GM21447 (cell line): Measurements from ENCODE around the gene NSUN3.

Source experiments
- ATAC-seq: cut with Tn5 transposase; IDR thresholded peaks from one replicate; pipeline ENCODE4 v1.9.1; 2021; ENCODE audit not compliant: unreplicated experiment

NSUN3 gene

DNA sequence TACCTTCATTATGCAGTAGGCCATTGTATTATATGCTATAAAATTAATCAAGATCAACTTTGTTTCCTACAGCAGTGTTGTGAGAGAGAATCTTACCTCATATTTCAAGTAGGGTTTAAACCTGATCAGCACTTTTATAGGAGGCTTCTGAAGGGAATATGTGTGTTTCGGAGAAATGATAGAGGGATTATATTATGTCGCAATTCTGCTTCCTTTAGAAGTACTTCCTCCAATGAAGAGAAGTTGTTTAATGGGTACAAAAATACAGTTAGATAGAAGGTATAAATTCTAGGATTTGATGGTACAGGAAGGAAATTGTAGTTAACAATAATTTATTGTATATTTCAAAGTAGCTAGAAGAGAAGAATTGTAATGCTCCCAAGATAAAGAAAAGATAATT lies 54.9 kb downstream of the NSUN3 start:
- ATAC-seq = no peak

DNA sequence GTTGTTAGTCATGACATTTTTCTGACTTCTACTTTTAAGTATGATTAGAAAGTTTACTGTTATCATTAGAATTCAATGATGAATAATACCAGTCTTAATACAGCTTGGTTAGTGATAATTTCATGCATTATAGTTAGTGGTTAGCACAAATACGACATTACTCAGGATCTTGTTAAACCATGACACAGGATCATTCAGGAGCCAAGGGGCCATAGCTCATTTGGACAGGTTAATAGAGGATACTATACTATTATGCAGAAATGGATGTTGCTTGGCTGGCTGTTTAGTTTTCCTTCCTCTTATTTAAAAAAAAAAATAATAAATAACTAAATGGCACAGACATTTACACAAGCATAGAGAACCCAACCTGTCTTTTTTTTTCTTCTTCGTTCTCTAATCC lies 55.5 kb downstream of the NSUN3 start:
- no peak for ATAC-seq

DNA sequence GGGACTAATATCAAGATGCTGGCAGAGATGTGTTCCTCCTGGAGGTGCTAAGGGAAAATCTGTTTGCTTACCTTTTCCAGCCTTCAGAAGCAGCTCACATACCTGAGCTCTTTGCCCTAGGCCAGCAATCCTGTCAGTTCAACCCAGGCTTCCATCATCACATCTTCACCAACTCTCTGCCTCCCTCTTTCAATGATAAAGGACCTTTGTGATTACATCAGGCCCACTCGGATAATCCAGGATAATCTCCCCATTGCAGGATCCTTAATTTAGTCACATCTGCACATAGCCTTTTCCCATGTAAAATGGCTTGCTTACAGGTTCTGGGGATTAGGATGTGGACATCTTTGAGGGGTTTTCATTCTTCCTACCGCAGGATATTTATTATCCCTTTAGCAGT lies 58.3 kb downstream of the NSUN3 start:
- ATAC-seq = no peak

DNA sequence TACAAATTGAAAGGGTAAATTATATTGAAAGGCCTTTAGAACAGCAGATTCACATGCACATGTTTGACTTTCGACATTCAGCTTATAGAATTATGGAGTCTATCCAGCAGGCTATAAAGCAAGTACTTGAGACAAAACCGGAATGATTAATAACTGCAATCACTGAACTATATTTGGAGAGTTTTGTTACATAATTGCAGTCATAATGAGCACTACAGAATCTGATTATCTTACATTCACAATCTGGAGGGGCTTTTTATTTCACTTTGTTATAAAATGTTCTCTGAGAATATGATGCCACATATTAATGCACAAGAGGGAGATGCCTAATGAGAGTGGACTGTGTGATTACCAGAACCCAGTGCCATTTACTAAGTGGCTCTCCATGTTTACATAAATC lies 64.3 kb downstream of the NSUN3 start:
- ATAC-seq = no peak

DNA sequence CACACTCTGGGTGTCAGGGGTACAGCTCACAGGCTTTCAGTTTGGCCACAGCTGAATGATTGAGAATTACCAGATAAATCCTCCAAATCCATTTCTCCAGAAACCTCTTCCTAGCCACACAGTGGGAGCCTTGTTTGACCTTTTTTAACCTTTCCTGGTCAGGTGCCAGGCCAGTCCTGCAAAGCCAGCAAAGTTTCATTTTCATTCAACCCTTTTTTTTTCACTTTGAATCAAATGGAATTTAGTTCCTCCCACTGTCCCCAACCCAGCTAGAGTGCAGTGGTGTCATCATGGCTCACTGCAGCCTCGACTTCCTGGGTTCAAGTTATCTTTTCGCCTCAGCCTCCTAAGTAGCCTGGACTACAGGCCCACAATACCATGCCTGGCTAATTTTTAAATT lies 67.8 kb downstream of the NSUN3 start:
- no peak for ATAC-seq

DNA sequence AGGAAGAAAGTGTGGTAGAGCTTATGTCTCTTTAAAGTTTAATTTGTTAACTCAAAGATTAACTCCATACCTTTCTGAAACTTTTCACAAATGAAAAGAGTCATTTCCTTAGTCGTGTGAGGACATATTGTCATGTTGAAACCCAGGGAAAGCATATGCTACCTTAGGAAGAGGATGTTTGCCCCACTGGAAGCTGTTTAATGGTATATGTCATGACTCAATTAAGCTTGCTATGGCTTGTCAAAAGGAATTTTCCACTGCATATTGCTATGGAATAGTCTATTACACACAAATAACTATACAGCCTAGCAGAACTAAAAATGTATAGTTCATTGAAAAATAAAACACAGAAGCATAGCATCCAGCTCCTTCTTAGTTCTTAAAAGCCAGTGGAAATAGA lies 69.9 kb downstream of the NSUN3 start:
- no peak for ATAC-seq

DNA sequence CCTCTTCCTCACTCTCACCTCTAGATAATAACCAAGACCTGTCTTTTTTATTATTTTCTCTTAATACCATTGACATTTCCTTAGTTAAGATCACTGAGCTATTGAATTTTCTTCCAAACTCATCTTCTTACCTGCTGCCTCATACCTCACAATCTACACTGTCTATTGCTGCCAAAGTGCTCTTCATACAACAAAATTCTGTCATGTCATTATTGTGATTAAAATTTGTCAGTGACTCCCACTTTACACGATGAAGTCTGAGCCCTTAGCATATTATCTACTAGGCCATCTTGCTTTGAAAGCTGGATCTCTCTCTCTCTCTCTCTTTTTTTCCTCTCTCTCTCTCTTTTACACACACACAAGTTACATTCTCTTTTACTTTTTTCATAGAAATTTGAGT lies 73.3 kb downstream of the NSUN3 start:
- ATAC-seq = no peak

DNA sequence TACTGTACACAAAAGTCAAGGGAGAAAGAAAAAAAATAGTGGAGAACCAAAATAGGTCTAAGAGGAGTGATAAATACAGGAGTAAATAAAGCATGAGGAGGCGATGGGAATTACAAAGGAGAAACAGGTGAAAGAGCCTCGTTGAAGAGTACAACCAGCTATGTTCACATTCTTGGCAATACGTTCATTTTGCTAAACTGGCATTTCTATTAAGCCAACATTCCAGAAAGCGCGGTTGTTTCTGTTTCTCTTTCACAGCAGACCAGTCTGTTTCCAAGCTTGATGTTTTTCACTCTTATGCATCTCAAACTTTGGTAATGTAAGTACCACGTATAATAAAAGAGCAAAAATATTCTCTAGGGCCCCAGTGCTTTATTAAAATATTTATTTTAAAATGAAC lies 74.5 kb downstream of the NSUN3 start:
- ATAC-seq = no peak

DNA sequence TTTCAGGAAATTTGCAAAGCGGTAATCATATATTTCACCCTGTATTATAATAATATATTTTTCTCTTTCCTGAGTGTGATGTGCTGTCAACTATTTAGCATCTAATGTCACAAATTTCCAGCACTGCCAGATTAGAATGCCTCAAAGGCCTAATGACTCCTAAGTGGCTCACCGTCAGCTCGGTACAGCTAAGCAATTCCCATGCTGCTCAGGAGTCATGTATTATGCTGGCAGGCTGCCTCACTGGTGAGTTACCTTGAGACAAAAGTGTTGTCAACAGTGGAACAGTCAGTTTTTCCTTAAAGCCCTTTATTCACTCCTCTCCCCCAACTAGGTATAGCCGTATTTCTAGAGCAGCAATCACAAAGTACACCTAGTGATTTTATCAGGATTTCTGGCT lies 83.6 kb downstream of the NSUN3 start:
- ATAC-seq = no peak

DNA sequence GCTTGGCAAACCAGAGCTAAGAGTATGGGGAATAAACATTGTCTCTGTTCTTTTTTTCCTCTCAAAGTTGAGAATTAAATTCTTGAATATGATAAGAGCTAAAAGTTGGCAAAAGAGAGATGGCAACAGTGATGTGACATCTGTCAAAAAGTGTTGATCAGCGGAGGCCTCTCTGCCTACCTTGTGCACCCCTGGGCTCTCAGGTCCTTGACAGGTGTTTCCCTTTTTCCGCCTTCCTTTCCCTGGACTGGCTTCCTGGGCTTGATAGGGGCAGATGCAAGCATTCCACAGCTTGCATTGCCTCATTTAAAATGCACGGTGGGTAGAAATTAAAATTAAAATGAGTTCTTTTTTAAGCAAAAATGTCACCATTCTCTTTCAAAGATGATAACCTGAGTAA lies 84.2 kb downstream of the NSUN3 start:
- ATAC-seq = no peak

DNA sequence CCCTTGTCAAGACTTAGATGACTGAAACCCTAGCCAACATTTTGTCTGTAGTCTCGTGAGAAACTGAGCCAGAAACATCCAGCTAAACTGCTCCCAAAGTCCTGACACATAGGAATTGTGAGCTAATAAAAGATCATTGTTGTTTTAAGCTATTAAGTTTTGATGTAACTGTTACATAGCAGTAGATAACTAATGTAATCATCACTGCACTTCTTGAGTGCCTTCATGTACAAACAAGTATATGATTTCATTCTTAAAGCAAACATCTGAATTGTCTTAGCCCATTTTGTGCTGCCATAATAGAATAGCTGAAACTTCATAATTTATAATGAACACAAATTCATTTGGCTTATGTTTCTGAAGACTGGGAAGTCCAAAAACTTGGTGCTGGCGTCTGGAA lies 87.3 kb downstream of the NSUN3 start:
- no peak for ATAC-seq

DNA sequence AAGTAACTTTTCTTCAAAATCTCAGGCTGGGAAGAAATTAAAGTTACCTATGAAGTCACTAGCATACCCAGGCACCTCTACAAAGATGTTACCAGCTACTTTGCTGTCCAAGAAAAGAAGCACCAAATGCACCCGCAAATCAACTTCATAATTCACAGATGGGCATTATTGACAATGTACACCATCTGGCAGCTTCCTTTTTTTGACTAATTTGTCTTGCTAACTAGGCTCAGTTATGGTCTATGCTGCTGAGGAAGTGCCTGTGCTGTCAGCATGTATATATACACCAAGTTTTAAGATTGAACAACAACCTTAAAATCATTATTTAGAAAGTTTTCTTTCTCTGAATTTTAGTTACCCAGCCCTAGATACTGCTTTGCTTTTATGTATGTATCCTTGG lies 93.8 kb downstream of the NSUN3 start:
- no peak for ATAC-seq

DNA sequence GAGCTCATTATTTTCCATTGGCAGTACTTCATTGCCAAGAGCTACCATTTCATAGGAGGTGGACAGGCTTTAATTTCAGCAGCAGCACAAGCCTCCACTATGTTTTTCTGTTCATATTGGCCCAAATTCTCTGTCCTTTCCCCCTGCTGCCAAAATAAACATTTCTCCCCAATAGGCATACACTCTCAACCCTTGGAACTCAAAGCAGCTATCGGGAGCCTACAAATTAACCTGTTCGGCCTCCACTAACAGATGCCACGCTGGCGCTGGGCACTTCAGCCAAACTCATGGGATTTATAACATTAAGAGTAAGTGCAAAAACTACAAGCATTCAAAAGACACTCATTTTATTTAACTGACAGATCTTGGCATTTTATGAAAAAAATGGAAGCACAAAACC lies 95.7 kb downstream of the NSUN3 start:
- ATAC-seq = no peak

DNA sequence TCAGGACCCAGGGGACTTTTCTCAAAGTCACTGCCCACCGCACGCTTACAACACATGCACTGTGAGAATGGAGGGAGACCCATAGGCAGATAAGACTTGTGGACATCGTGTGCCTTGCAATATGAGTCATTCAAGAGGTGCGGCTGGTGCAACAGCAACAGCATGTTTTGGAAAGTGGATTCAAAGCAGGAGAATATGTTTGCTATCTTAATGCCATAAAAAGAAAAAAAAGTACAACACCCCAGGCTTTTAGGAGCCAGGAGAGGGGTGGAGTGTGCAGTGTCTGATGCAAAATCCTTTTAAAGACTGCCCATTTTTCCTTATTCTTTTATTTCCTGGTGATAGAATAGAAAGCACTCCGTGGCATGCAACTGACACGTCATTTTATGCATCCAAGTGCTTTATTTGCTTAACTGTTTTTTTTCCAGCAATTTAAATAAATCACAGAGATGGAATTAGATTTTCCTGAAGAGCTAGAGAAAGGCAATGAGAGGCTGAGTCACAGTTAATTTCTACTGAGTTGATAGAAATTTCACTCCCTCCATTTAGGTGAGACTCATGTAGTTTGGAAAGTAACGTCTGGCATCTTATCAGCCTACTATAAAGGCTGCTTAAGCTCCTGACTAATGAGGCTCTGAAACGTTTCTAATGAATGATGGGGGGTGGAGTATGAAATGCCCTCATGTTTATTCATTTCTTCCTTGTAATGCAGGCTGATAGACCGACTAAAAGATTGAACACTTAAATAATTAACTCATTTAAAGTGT lies 96.4 kb downstream of the NSUN3 start:
- ATAC-seq = no peak

DNA sequence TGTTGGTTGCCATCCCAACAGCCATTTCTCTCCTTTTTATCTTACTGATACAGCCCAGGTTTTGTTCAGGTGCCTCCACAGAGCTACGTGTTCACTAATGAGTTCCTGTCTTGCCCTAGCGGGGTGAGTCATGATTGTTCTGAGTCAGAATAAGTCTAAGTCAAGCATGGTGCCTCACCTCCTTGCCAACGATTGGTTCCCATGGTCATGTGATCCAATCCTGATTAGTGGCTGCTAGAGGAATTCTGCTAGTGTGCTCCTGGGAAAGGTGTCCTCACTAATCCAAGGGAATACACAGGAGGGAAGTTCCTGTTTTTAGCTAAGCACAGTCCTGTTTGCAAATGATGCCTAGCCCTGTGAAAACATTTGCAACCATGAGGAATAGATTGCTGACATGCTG lies 99.8 kb downstream of the NSUN3 start:
- peak; percentile 75 for ATAC-seq

DNA sequence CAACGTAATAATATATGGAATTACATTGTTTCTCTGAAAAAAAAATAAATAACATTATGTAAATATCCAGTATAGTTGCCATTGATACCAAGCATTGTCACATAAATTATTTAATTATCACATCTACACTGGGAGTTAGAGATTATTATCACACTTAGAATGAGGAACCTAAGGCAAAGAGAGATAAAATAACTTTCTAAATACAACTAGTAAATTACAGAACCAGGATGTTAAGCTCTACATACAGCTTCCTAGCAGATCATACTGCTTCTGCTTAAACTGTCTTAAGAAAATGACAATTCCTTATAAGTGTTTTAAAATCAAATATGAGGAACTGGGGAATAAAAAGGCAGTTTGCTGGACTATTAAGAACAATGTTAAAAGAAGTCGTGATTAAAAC lies 104.5 kb downstream of the NSUN3 start:
- no peak for ATAC-seq

DNA sequence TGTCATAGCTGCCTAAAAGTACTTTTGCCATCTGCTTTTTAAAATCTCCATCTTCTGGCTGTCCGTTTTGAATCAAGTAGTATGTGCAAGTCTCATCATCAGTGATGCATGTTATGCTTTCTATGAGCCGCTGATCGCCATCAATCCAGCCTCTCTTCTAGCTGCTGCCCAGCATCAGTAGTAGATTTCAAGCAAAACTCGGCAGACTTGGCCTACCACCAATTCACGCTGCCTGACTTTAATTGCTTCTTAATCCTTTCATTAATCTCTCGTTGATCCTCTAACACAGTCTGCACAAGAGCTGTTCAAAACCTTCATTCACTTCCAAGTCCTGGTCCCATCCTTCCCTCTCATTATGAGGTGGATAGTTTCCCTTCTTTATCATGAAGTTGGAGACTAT lies 104.9 kb downstream of the NSUN3 start:
- ATAC-seq = no peak

DNA sequence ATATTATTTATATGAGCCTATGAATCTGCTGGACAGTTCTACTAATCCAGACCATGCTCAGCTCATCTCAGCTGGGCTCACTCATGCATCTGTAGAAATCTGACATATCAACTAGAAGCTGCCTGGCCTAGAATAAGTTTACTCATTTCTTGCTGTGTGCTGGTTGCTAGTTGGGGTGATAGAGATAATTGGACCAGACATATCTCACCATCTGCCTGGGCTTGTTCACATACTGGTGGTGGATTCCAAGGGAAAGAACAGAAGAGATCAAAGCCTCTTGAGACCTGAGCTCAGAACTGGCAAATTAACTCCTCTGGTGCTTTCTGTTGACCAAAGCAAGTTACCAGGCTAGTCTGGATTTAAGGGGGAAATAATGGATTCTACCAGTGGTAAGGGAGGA lies 109.1 kb downstream of the NSUN3 start:
- no peak for ATAC-seq

DNA sequence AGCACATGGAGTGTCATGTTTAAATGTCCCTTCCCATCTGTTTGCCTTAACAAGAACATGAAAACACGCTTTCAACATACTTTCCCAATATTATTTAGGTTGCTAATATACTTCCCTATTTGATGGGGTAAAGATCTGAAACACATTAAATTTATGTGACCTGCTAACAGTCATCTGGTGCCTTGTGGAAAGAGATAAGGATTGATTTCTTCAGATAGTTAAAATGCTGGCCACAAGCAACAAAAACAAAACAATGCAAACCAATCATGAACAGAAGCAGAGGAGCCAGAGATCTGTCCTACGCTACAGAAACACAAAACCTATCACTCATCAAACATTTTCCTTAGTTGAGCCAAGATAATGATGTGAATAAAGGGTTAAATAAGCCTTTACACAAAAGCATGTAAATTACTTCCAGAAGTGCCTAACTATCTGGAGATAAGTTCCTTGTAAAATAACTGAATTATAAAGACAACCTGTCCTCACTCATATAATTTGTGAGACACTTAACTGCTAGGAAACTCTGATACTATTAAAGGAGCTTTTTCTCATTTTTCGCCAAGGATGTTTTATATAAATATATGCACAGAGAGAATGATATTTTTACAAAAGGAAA lies 109.9 kb downstream of the NSUN3 start:
- no peak for ATAC-seq

DNA sequence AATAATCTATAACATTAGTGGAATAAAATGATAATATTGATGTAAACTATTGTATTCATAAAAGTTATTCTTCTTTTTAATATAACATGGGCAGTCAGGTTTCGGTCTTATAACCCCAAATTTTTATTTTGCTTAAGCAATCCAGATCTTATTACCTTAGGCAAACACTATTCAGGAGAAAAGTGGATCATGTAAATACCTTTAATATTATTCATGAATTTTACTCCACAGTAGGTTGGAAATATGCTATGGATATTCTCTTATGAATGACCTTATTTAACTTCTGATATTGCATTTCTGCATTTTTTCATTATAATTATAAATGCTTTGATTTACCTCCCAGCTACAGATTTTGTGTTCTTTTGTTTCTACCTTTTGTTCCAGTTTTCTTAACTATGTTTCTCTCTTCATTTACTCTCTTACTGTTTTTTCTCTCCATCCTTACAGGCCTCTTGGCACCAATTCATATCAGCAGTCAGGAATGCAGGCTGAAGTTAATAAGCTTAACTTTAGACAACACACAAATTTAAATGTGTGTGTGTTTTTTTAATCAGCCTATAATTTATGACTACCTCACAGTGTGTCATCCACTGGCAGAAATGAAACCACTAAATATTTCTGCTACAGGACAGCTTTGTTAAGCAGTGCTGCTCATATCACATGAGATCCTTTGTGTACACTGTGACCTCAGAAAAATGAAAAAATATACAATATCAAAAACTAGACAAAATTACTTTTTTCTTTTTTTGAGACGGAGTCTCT lies 111.0 kb downstream of the NSUN3 start:
- no peak for ATAC-seq

DNA sequence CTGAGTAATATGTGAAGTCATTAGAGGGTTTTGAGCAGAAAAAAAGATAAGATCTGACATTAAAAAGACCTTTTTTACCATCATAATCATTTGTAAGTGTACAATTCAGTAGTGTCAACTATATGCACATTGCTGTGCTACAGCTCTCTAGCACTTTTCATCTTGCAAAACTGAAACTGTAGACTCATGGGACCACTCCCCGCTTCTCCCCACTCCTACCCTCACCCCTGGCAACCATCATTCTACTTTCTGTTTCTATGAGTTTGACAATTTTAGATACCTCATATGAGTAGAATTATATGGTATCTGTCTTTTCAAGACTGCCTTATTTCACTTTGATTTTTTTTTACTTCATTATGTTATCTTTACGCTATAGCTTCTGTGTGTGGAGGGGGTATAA lies 112.8 kb downstream of the NSUN3 start:
- no peak for ATAC-seq

DNA sequence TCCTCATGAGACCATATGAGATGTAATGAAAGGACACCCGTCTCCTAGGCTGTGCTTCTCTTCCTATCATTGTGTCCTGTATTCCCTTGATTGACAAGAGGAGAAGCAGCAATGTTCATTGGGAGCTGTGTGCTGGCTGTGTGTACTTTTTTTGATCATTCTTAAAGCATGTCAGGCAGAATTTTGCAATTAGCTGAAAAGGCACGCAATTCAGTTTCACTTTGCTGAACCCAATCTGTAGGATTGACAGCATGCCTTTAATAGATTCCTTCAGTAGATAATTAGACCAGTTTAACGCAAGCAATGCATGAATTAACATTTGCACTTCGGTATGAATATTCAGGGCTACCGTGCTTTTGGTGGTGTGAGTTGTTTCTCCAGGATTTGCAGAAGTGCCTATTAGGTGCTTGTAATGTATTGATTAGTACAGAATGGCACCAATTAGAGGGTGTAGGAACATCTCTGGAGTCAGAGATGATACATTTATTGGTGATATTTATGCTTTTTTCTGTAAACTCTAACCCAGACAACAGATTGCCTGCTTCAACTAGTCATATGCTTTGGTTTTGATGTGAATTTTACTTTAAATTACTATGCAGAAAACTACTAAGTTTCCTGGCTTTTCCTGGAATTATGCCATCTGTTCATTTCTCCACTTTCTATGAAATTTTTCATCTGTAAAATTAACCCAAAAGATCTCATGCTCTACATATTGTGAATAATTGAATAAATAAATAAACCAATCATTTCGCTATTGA lies 114.3 kb downstream of the NSUN3 start:
- ATAC-seq = no peak
